HG03108 (cell line): ENCODE results near the gene KRT12.
"Not testable (repeated sequence)": the region's sequence is repeated elsewhere in the genome, so short reads cannot be mapped to it uniquely, and the experiment has no call there.

Experiments used
- ATAC-seq: cut with Tn5 transposase; IDR thresholded peaks from one replicate; pipeline ENCODE4 v1.9.1; 2021; ENCODE audit warnings: moderate library complexity; ENCODE audit not compliant: unreplicated experiment

Gene KRT12

GRCh38 chr17:40884708-40885512, 17.9 kb upstream of the KRT12 start, which contains the start of gene KRT20:
TSS of gene KRT20 (minus strand) at chr17:40885242. CDS start at chr17:40885185, 57 bp downstream.
- ATAC-seq, result no peak

GRCh38 chr17:40883626-40884334, 16.8 kb upstream of the KRT12 start:
- no peak for ATAC-seq

- no peak for ATAC-seq
These were observed 16.0 kb upstream of the KRT12 start for GRCh38 chr17:40883031-40883430.

GRCh38 chr17:40879026-40879425, 12.0 kb upstream of the KRT12 start:
- no peak for ATAC-seq

GRCh38 chr17:40878044-40878443, 11.0 kb upstream of the KRT12 start:
- no peak for ATAC-seq

GRCh38 chr17:40873801-40874200, 6.8 kb upstream of the KRT12 start:
- no peak for ATAC-seq

GRCh38 chr17:40873255-40873654, 6.2 kb upstream of the KRT12 start:
- no peak for ATAC-seq

- ATAC-seq, result no peak
These were observed 5.4 kb upstream of the KRT12 start for GRCh38 chr17:40872416-40872815.

GRCh38 chr17:40871316-40871715, 4.3 kb upstream of the KRT12 start:
- ATAC-seq, result no peak

- ATAC-seq, result no peak
These were observed 3.1 kb upstream of the KRT12 start for GRCh38 chr17:40870136-40870535.

GRCh38 chr17:40864661-40865390, 2.2 kb downstream of the KRT12 start:
- ATAC-seq, result no peak

GRCh38 chr17:40862985-40863733, 3.9 kb downstream of the KRT12 start:
- no peak for ATAC-seq

GRCh38 chr17:40859536-40859935, 7.5 kb downstream of the KRT12 start:
- ATAC-seq, result no peak

GRCh38 chr17:40858667-40859066, 8.4 kb downstream of the KRT12 start:
- not testable (repeated sequence) for ATAC-seq

GRCh38 chr17:40857535-40857934, 9.5 kb downstream of the KRT12 start:
- no peak for ATAC-seq

- no peak for ATAC-seq
These were observed 12.7 kb downstream of the KRT12 start for GRCh38 chr17:40854175-40854814.

GRCh38 chr17:40852364-40852763, 14.7 kb downstream of the KRT12 start:
- ATAC-seq, result no peak

GRCh38 chr17:40850293-40850972, 16.6 kb downstream of the KRT12 start:
- ATAC-seq, result no peak

GRCh38 chr17:40849723-40850122, 17.3 kb downstream of the KRT12 start:
- no peak for ATAC-seq
